CD4-positive, alpha-beta memory T cell (primary cell): ENCODE results near the gene PRXL2B. TPM values are rescaled to one million over a fixed set of nuclear protein-coding genes. Genes with fewer than 3 reads are reported as not detected.

Experiments used
- CTCF ChIA-PET: fragments of 350-600 bp; sonication (Branson Sonifier 250); formaldehyde crosslinking; loops from one replicate; lab custom pipeline; 2021; ENCODE audit warnings: inconsistent platforms; ENCODE audit not compliant: partially characterized antibody; lab: Charles Lee
- POLR2A ChIA-PET: fragments of 350-600 bp; sonication (Branson Sonifier 250); formaldehyde crosslinking; loops from one replicate; lab custom pipeline; 2021; ENCODE audit not compliant: partially characterized antibody; lab: Charles Lee
- DNase-seq, 5 donors: peaks; one replicate each; pipeline versions ENCODE4 v3.0.0 to v3.0.0-alpha.2; 2020 to 2022; ENCODE audit warnings: mixed read lengths in 1 of 5
- H3K27ac ChIP-seq: one replicate; pipeline ENCODE4 v1.7.0; 2013; ENCODE audit warnings: low read depth, low read length
- H3K27me3 ChIP-seq: 2 replicates; pipeline ENCODE4 v1.7.0; 2013; ENCODE audit warnings: mild to moderate bottlenecking, low read length, moderate library complexity; ENCODE audit not compliant: insufficient read depth
- H3K36me3 ChIP-seq: 2 replicates; pipeline ENCODE4 v1.7.0; 2013; ENCODE audit warnings: mild to moderate bottlenecking, low read length, moderate library complexity; ENCODE audit not compliant: insufficient read depth
- H3K4me1 ChIP-seq: 2 replicates; pipeline ENCODE4 v1.7.0; 2013; ENCODE audit warnings: mild to moderate bottlenecking, low read length, moderate library complexity; ENCODE audit not compliant: insufficient read depth
- H3K4me3 ChIP-seq, 2 donors: one replicate each; pipeline ENCODE4 v1.7.0; 2013; ENCODE audit warnings: low read length in 2 of 2, mild to moderate bottlenecking in 1 of 2
- H3K9me3 ChIP-seq, 2 donors: one replicate each; pipeline ENCODE4 v1.7.0; 2013; ENCODE audit warnings: low read length in 2 of 2, control low read depth in 1 of 2; ENCODE audit not compliant: control insufficient read depth in 1 of 2
- H3K27ac Mint-ChIP-seq, 7 donors: one replicate each; pipeline ENCODE4 v1.8.0; 2020 to 2021; ENCODE audit warnings: mixed read lengths in 7 of 7, mild to moderate bottlenecking in 6 of 7, inconsistent platforms in 3 of 7, moderate library complexity in 3 of 7
- H3K27me3 Mint-ChIP-seq, 2 donors: one replicate each; pipeline ENCODE4 v1.8.0; 2020 to 2021; ENCODE audit warnings: mixed read lengths in 2 of 2
- H3K36me3 Mint-ChIP-seq, 2 donors: one replicate each; pipeline ENCODE4 v1.8.0; 2020 to 2021; ENCODE audit warnings: mixed read lengths in 2 of 2, inconsistent platforms in 1 of 2, mild to moderate bottlenecking in 1 of 2
- H3K4me1 Mint-ChIP-seq, 4 donors: one replicate each; pipeline ENCODE4 v1.8.0; 2020 to 2021; ENCODE audit warnings: mixed read lengths in 4 of 4, mild to moderate bottlenecking in 1 of 4
- H3K4me3 Mint-ChIP-seq, 8 donors: one replicate each; pipeline ENCODE4 v1.8.0; 2020 to 2021; ENCODE audit warnings: mixed read lengths in 8 of 8, mild to moderate bottlenecking in 7 of 8, moderate library complexity in 6 of 8, inconsistent platforms in 3 of 8
- H3K9me3 Mint-ChIP-seq, 8 donors: one replicate each; pipeline ENCODE4 v1.8.0; 2020 to 2021; ENCODE audit warnings: mixed read lengths in 8 of 8, mild to moderate bottlenecking in 5 of 8, inconsistent platforms in 3 of 8, moderate library complexity in 1 of 8
- intact Hi-C: fragments of 100-400 bp; cut with micrococcal nuclease; formaldehyde crosslinking; loops from one replicate; pipeline ENCODE4 v1.15.1; 2023
- polyA plus RNA-seq, 2 donors: library from polyadenylated mRNA; unstranded; fragments of 300-500 nt; fragmentation: Illumina TruSeq; gene quantifications; one replicate each; pipeline ENCODE4 v1.2.3, GENCODE V29; 2021
- total RNA-seq, 2 experiments: library from RNA; stranded (reverse); gene quantifications; one replicate each; pipeline ENCODE4 v1.2.3, GENCODE V29; 2021

The PRXL2B gene
- total and polyA plus RNA-seq, 4 experiments from 2014 or later = 21.4 to 27.2 (median 25.0) TPM

GRCh38 chr1:2610036-2610959 is 23.7 kb downstream of the PRXL2B start:
- Mint-ChIP-seq H3K36me3 (peaks cover 2 to 14% of the 10 kb centered on the region in 2 donors), H3K9me3 (peaks cover 2 to 22% (median 19%) of the 10 kb centered on the region in 8 donors), H3K27ac (no peak overlapping the region), H3K4me3 (no peak overlapping the region), H3K4me1 (no peaks in the 10 kb centered on the region), H3K27me3 (peaks cover 4 to 5% of the 10 kb centered on the region in 2 donors)
- Histone ChIP-seq H3K4me1 (no peaks in the 10 kb centered on the region), H3K4me3 (no peak overlapping the region), H3K27me3 (no peaks in the 10 kb centered on the region), H3K9me3 (peaks cover 0 to 2% of the 10 kb centered on the region in 2 donors), H3K27ac (no peak overlapping the region), H3K36me3 (no peaks in the 10 kb centered on the region)
- CTCF ChIA-PET = no interaction called here
- DNase-seq = no peak
- POLR2A ChIA-PET = no interaction called here
- intact Hi-C loops = loop anchor here (1.0 kb wide), 1 partner anchor 13 kb away; no protein-coding TSS in a partner anchor

GRCh38 chr1:2611031-2611501 is 24.5 kb downstream of the PRXL2B start:
- DNase-seq = no peak
- Mint-ChIP-seq H3K4me1 (no peaks in the 10 kb centered on the region), H3K9me3 (peaks cover 3 to 29% (median 25%) of the 10 kb centered on the region in 8 donors), H3K27ac (no peak overlapping the region), H3K27me3 (peaks cover 4 to 5% of the 10 kb centered on the region in 2 donors), H3K36me3 (peaks cover 5 to 15% of the 10 kb centered on the region in 2 donors), H3K4me3 (no peak overlapping the region)
- H3K4me1 ChIP-seq = no peaks in the 10 kb centered on the region
- no peaks in the 10 kb centered on the region for H3K36me3 ChIP-seq
- ChIA-PET CTCF (no interaction called here), POLR2A (no interaction called here)
- peaks cover 0 to 4% of the 10 kb centered on the region in 2 donors for H3K9me3 ChIP-seq
- no peak overlapping the region for H3K27ac ChIP-seq
- intact Hi-C loops = no loop called here
- H3K27me3 ChIP-seq = no peaks in the 10 kb centered on the region
- no peak overlapping the region for H3K4me3 ChIP-seq

GRCh38 chr1:2611621-2612437 is 25.3 kb downstream of the PRXL2B start:
- Histone ChIP-seq H3K27me3 (no peaks in the 10 kb centered on the region), H3K36me3 (no peaks in the 10 kb centered on the region), H3K4me1 (no peaks in the 10 kb centered on the region), H3K4me3 (no peak overlapping the region), H3K27ac (no peak overlapping the region), H3K9me3 (peaks cover 0 to 7% of the 10 kb centered on the region in 2 donors)
- H3K36me3 Mint-ChIP-seq = peaks cover 5 to 15% of the 10 kb centered on the region in 2 donors
- ChIA-PET CTCF (no interaction called here), POLR2A (no interaction called here)
- DNase-seq = no peak
- peaks cover 6 to 37% (median 32%) of the 10 kb centered on the region in 8 donors for H3K9me3 Mint-ChIP-seq
- H3K27ac Mint-ChIP-seq = no peak overlapping the region
- intact Hi-C loops = no loop called here
- no peaks in the 10 kb centered on the region for H3K4me1 Mint-ChIP-seq
- H3K4me3 Mint-ChIP-seq = no peak overlapping the region
- H3K27me3 Mint-ChIP-seq = peaks cover 8 to 9% of the 10 kb centered on the region in 2 donors

- H3K9me3 ChIP-seq = peaks cover 0 to 7% of the 10 kb centered on the region in 2 donors
- Mint-ChIP-seq H3K27ac (peak overlapping the region in 1 of 7 donors; percentile 63), H3K4me3 (no peak overlapping the region), H3K4me1 (no peaks in the 10 kb centered on the region), H3K27me3 (peaks cover 8 to 9% of the 10 kb centered on the region in 2 donors), H3K36me3 (peaks cover 5 to 15% of the 10 kb centered on the region in 2 donors), H3K9me3 (peaks cover 6 to 41% (median 33%) of the 10 kb centered on the region in 8 donors)
- no peak for DNase-seq
- intact Hi-C loops = no loop called here
- H3K4me1 ChIP-seq = no peaks in the 10 kb centered on the region
- CTCF ChIA-PET = interaction anchor here (1.8 kb wide), 1 partner anchor 26 kb away, joined by 3 read pairs; no protein-coding TSS in a partner anchor
- no peaks in the 10 kb centered on the region for H3K27me3 ChIP-seq
- POLR2A ChIA-PET = no interaction called here
- H3K36me3 ChIP-seq = no peaks in the 10 kb centered on the region
- H3K27ac ChIP-seq = no peak overlapping the region
- no peak overlapping the region for H3K4me3 ChIP-seq
These were observed 26.2 kb downstream of the PRXL2B start for GRCh38 chr1:2612591-2613365.

GRCh38 chr1:2614145-2614544 is 27.6 kb downstream of the PRXL2B start:
- CTCF ChIA-PET = interaction anchor here (0.9 to 1.8 kb wide), 2 partner anchors 27 to 299 kb away, joined by 3 read pairs; no protein-coding TSS in a partner anchor

GRCh38 chr1:2617971-2618470 is 31.4 kb downstream of the PRXL2B start:
- H3K9me3 Mint-ChIP-seq = peaks cover 6 to 55% (median 39%) of the 10 kb centered on the region in 8 donors
- Histone ChIP-seq H3K9me3 (peaks cover 0 to 7% of the 10 kb centered on the region in 2 donors), H3K27me3 (no peaks in the 10 kb centered on the region), H3K36me3 (no peaks in the 10 kb centered on the region), H3K27ac (no peak overlapping the region), H3K4me3 (no peak overlapping the region), H3K4me1 (no peaks in the 10 kb centered on the region)
- peaks cover 9 to 12% of the 10 kb centered on the region in 2 donors for H3K27me3 Mint-ChIP-seq
- H3K36me3 Mint-ChIP-seq = peaks cover 5 to 21% of the 10 kb centered on the region in 2 donors
- H3K4me3 Mint-ChIP-seq = no peak overlapping the region
- no peak overlapping the region for H3K27ac Mint-ChIP-seq
- POLR2A ChIA-PET = interaction anchor here (0.5 kb wide), 1 partner anchor 1193 kb away, joined by 3 read pairs; no protein-coding TSS in a partner anchor
- intact Hi-C loops = no loop called here
- H3K4me1 Mint-ChIP-seq = peaks cover 0 to 8% (median 4%) of the 10 kb centered on the region in 4 donors
- CTCF ChIA-PET = no interaction called here
- no peak for DNase-seq

More at GRCh38 chr1:2614145-2614544, 27.6 kb downstream of the PRXL2B start:
- Mint-ChIP-seq H3K27ac (no peak overlapping the region), H3K4me3 (no peak overlapping the region), H3K27me3 (peaks cover 8 to 9% of the 10 kb centered on the region in 2 donors), H3K36me3 (peaks cover 5 to 15% of the 10 kb centered on the region in 2 donors), H3K4me1 (no peaks in the 10 kb centered on the region), H3K9me3 (peaks cover 6 to 45% (median 33%) of the 10 kb centered on the region in 8 donors)
- intact Hi-C loops = no loop called here
- H3K4me1 ChIP-seq = no peaks in the 10 kb centered on the region
- H3K9me3 ChIP-seq = peaks cover 0 to 7% of the 10 kb centered on the region in 2 donors
- POLR2A ChIA-PET = no interaction called here
- H3K36me3 ChIP-seq = no peaks in the 10 kb centered on the region
- H3K27me3 ChIP-seq = no peaks in the 10 kb centered on the region
- no peak overlapping the region for H3K27ac ChIP-seq
- no peak for DNase-seq
- no peak overlapping the region for H3K4me3 ChIP-seq
